Globus pallidus (tissue), 1 donor: ENCODE measurements around the gene CBL.
A peak's percentile ranks its signal among the peaks of the same experiment; 100 is the strongest.

ENCODE experiments used
- DNase-seq: peaks from one replicate; pipeline ENCODE4 v3.0.0-alpha.2; 2015; ENCODE audit warnings: low spot score

The CBL gene

GRCh38 chr11:119273721-119274120 lies 67.6 kb downstream of the CBL start:
- no peak for DNase-seq

- no peak for DNase-seq
These were observed 71.5 kb downstream of the CBL start for GRCh38 chr11:119277660-119278059.

- no peak for DNase-seq
These were observed 76.4 kb downstream of the CBL start for GRCh38 chr11:119282495-119282894.

GRCh38 chr11:119284344-119285157 lies 78.4 kb downstream of the CBL start:
- DNase-seq, result peak; percentile 26

GRCh38 chr11:119285431-119285830 lies 79.3 kb downstream of the CBL start:
- no peak for DNase-seq

- no peak for DNase-seq
These were observed 82.1 kb downstream of the CBL start for GRCh38 chr11:119288219-119288618.

- no peak for DNase-seq
These were observed 84.9 kb downstream of the CBL start for GRCh38 chr11:119290894-119291497.

GRCh38 chr11:119293461-119293860 lies 87.3 kb downstream of the CBL start:
- no peak for DNase-seq

GRCh38 chr11:119295178-119295577 lies 89.0 kb downstream of the CBL start:
- no peak for DNase-seq

GRCh38 chr11:119297938-119298337 lies 91.8 kb downstream of the CBL start:
- DNase-seq, result no peak

- no peak for DNase-seq
These were observed 92.6 kb downstream of the CBL start for GRCh38 chr11:119298726-119299125.

GRCh38 chr11:119299416-119299815 lies 93.3 kb downstream of the CBL start:
- no peak for DNase-seq

- no peak for DNase-seq
These were observed 94.2 kb downstream of the CBL start for GRCh38 chr11:119300198-119300964.

GRCh38 chr11:119303227-119303718 lies 97.1 kb downstream of the CBL start:
- DNase-seq, result no peak

GRCh38 chr11:119305556-119306372 lies 99.6 kb downstream of the CBL start:
- no peak for DNase-seq

GRCh38 chr11:119306373-119306890 lies 100.3 kb downstream of the CBL start:
- no peak for DNase-seq

- DNase-seq, result no peak
These were observed 101.1 kb downstream of the CBL start for GRCh38 chr11:119307219-119307618.

- DNase-seq, result no peak
These were observed 101.8 kb downstream of the CBL start for GRCh38 chr11:119307974-119308373.

GRCh38 chr11:119309411-119309810 lies 103.3 kb downstream of the CBL start:
- DNase-seq, result no peak

- no peak for DNase-seq
These were observed 104.0 kb downstream of the CBL start for GRCh38 chr11:119309953-119310681.

GRCh38 chr11:119310682-119311052 lies 104.5 kb downstream of the CBL start:
- no peak for DNase-seq
